Choroid plexus epithelial cell (primary cell): Measurements from ENCODE around the gene TANGO6.

Experiments used
- DNase-seq: peaks from one replicate; pipeline ENCODE4 v3.0.0-alpha.2; 2010; ENCODE audit warnings: low read depth
- H3K4me3 ChIP-seq: 2 replicates; pipeline ENCODE4 v1.5.1; 2011; ENCODE audit warnings: low read depth, mild to moderate bottlenecking, control low read depth, low read length, moderate library complexity
- CTCF ChIP-seq: conservative IDR thresholded peaks from 2 replicates; pipeline ENCODE4 v1.5.1; 2011; ENCODE audit warnings: low read depth, mild to moderate bottlenecking, control low read depth, inconsistent platforms, low read length, moderate library complexity

Gene TANGO6

GRCh38 chr16:69036399-69037091 is 193.2 kb downstream of the TANGO6 start:
- no peak for DNase-seq
- no peak overlapping the region for H3K4me3 ChIP-seq
- no peak for TF ChIP-seq CTCF

- H3K4me3 ChIP-seq, result no peak overlapping the region
- TF ChIP-seq CTCF, result no peak
- DNase-seq, result no peak
These were observed 194.2 kb downstream of the TANGO6 start for GRCh38 chr16:69037373-69038160.

- TF ChIP-seq CTCF, result no peak
- peak; percentile 79 for DNase-seq
- no peak overlapping the region for H3K4me3 ChIP-seq
These were observed 196.1 kb downstream of the TANGO6 start for GRCh38 chr16:69039333-69039941.

GRCh38 chr16:69040144-69040909 is 197.0 kb downstream of the TANGO6 start:
- TF ChIP-seq CTCF, result no peak
- peak; percentile 77 for DNase-seq
- no peak overlapping the region for H3K4me3 ChIP-seq

GRCh38 chr16:69048328-69049120 is 205.2 kb downstream of the TANGO6 start:
- no peak for TF ChIP-seq CTCF
- H3K4me3 ChIP-seq, result no peak overlapping the region
- DNase-seq, result no peak

GRCh38 chr16:69049146-69049545 is 205.8 kb downstream of the TANGO6 start:
- H3K4me3 ChIP-seq, result no peak overlapping the region
- TF ChIP-seq CTCF, result no peak
- DNase-seq, result peak; percentile 83
